ENCODE results near the gene GDPD4. TPM values are rescaled to one million over a fixed set of nuclear protein-coding genes. Genes with fewer than 3 reads are reported as not detected.

The GDPD4 gene
- total and polyA plus RNA-seq, 8 donors, result 0.12 TPM; not detected in 7

DNA sequence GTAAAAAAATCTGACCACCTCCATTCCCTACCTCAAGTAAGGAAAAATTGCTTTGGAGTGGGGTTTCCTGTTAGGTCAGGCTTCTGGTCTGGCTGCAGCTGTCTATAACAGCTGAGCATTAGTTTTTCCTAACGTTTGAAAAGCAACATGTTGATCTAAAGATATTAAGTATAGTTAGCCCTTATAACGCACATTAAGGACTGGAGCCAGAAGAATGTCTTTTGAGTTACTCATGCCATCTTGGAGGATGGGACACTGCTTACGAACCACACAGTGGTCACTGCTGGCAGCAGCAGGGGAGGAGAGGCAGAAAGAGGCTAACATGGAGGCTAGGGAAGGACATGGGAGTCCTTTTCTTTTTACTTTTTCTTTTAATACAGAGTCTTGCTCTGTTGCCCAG is 44.1 kb upstream of the GDPD4 start:
- Histone ChIP-seq H3K9me3 (no peaks in the 10 kb centered on the region), H3K4me3 (no peak overlapping the region), H3K4me1 (peaks cover 0 to under 1% (median 0%) of the 10 kb centered on the region in 4 donors), H3K27me3 (no peaks in the 10 kb centered on the region), H3K27ac (no peak overlapping the region), H3K36me3 (peaks cover 0 to 80% (median 67%) of the 10 kb centered on the region in 4 donors)
- TF ChIP-seq POLR2A (IDR thresholded peaks at IDR 0.05) (no peak), POLR2AphosphoS5 (IDR thresholded peaks at IDR 0.05) (no peak), EP300 (IDR thresholded peaks at IDR 0.05) (no peak)
- TF ChIP-seq, protein P1, sequence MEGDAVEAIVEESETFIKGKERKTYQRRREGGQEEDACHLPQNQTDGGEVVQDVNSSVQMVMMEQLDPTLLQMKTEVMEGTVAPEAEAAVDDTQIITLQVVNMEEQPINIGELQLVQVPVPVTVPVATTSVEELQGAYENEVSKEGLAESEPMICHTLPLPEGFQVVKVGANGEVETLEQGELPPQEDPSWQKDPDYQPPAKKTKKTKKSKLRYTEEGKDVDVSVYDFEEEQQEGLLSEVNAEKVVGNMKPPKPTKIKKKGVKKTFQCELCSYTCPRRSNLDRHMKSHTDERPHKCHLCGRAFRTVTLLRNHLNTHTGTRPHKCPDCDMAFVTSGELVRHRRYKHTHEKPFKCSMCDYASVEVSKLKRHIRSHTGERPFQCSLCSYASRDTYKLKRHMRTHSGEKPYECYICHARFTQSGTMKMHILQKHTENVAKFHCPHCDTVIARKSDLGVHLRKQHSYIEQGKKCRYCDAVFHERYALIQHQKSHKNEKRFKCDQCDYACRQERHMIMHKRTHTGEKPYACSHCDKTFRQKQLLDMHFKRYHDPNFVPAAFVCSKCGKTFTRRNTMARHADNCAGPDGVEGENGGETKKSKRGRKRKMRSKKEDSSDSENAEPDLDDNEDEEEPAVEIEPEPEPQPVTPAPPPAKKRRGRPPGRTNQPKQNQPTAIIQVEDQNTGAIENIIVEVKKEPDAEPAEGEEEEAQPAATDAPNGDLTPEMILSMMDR (IDR thresholded peaks at IDR 0.05), result no peak
- intact Hi-C loops (cut with DNase I; ENCODE audit: low total_unique reads), result no loop called here
- WGBS, 5 donors, result 67 to 78% (median 70%) methylated on average over 3 of the region's 3 CpGs
- DNase-seq, result no peak

DNA sequence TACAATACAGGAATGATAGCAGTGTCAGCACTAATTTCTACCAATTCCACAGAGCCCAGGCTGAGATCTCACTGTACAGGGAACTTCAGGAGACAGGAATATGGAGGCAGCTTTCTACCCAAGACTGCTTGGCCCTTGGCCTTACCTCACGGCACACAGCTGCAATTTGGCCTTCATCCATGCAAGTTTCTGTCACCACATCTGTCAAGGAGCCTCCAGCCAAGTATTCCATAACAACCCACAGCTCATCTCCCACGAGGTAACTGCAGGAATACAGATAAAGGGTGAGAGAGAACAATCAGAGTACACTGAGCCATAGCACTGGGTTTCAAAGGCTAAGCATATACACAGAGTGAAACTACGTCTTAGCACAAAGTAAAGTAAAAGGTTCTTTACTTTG is 39.0 kb upstream of the GDPD4 start:
- Histone ChIP-seq H3K27me3 (no peaks in the 10 kb centered on the region), H3K27ac (no peak overlapping the region), H3K4me1 (no peaks in the 10 kb centered on the region), H3K36me3 (peaks cover 5 to 92% (median 81%) of the 10 kb centered on the region in 4 donors), H3K4me3 (no peak overlapping the region), H3K9me3 (no peaks in the 10 kb centered on the region)
- WGBS, 5 donors, result 71 to 78% (median 74%) methylated on average over 3 of the region's 3 CpGs
- no peak for DNase-seq
- TF ChIP-seq POLR2AphosphoS5 (IDR thresholded peaks at IDR 0.05) (no peak), POLR2A (IDR thresholded peaks at IDR 0.05) (no peak), EP300 (IDR thresholded peaks at IDR 0.05) (no peak)
- TF ChIP-seq, protein P1 (IDR thresholded peaks at IDR 0.05), result no peak
- intact Hi-C loops (cut with DNase I; ENCODE audit: low total_unique reads), result no loop called here

DNA sequence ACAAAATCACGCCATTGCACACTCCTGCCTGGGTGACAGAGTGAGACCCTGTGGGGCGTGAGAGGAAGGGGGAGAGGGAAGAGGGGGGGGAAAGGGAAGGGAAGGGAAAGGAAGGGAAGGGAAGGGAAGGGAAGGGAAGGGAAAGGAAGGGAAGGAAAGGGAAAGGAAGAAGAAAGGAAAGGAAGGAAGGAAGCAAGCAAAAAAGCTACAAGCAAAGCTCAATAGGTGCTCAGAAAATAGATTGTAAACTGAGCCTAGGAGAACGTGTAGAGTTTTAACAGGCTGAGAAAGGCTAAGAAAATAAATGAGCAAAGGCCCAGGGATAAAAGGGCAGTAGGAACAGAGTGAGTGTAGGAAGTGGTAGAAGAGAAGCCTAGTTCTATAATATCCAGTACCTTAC is 30.8 kb upstream of the GDPD4 start:
- intact Hi-C loops (cut with DNase I; ENCODE audit: low total_unique reads), result no loop called here
- H3K4me1 ChIP-seq, result no peaks in the 10 kb centered on the region
- H3K36me3 ChIP-seq, result peaks cover 5 to 65% (median 59%) of the 10 kb centered on the region in 4 donors
- no peaks in the 10 kb centered on the region for H3K9me3 ChIP-seq
- no peak overlapping the region for H3K27ac ChIP-seq
- no peak for DNase-seq
- H3K27me3 ChIP-seq, result no peaks in the 10 kb centered on the region
- no peak overlapping the region for H3K4me3 ChIP-seq
- WGBS, 5 donors, result 95 to 97% (median 95%) methylated on average over 2 to 3 of the region's 3 CpGs
- TF ChIP-seq POLR2A (IDR thresholded peaks at IDR 0.05) (no peak), EP300 (IDR thresholded peaks at IDR 0.05) (no peak), POLR2AphosphoS5 (IDR thresholded peaks at IDR 0.05) (no peak)
- TF ChIP-seq, protein P1 (IDR thresholded peaks at IDR 0.05), result no peak

DNA sequence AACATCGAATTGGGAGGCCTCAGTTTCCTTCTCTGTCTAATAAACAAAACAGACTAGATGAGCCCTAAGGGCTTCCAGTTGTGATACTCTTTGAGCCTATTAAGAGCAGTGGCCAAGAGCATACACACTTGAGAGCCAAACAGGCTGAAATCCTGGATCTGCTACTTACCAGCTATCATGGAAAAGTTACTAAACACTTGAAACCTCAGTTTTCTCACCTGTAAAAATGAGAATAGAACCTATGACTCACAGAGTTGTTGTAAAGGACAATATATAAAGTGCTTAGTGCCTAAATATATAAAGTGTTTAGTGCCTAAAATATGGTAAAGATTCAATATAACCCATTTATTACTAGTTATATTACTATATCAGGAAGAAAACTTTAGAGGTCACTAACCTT is 23.7 kb upstream of the GDPD4 start:
- intact Hi-C loops (cut with DNase I; ENCODE audit: low total_unique reads), result no loop called here
- Histone ChIP-seq H3K4me3 (no peak overlapping the region), H3K36me3 (peaks cover 0 to 50% (median 36%) of the 10 kb centered on the region in 4 donors), H3K4me1 (no peaks in the 10 kb centered on the region), H3K27ac (no peak overlapping the region), H3K27me3 (no peaks in the 10 kb centered on the region), H3K9me3 (no peaks in the 10 kb centered on the region)
- no peak for DNase-seq
- no peak for TF ChIP-seq EP300 (IDR thresholded peaks at IDR 0.05)
- TF ChIP-seq, protein P1 (IDR thresholded peaks at IDR 0.05), result no peak
- no peak for TF ChIP-seq POLR2AphosphoS5 (IDR thresholded peaks at IDR 0.05)
- no peak for TF ChIP-seq POLR2A (IDR thresholded peaks at IDR 0.05)
- whole genome bisulfite sequencing, 5 donors, result 66 to 85% (median 76%) methylated on average over 1 of the region's 1 CpG

Measured in stomach (tissue), 9 donors.